Lower lobe of right lung (tissue), 2 donors: ENCODE results near the gene SNCA. TPM values are rescaled to one million over a fixed set of nuclear protein-coding genes. Genes with fewer than 3 reads are reported as not detected.

Experiments used
- ATAC-seq, 2 donors: fragments of 200-7000 bp; cut with Tn5 transposase; one replicate each; pipeline ENCODE4 v1.9.1; 2020 to 2022; ENCODE audit warnings: mild to moderate bottlenecking in 2 of 2, moderate library complexity in 2 of 2
- DNase-seq: peaks from one replicate; pipeline ENCODE4 v3.0.0-alpha.2; 2020
- H3K27ac ChIP-seq: fragments of 200-600 bp; one replicate; pipeline ENCODE4 v1.8.0; 2022
- H3K27me3 ChIP-seq: fragments of 200-600 bp; one replicate; pipeline ENCODE4 v1.8.0; 2022; ENCODE audit warnings: low read depth
- H3K36me3 ChIP-seq: fragments of 200-600 bp; one replicate; pipeline ENCODE4 v1.8.0; 2022; ENCODE audit warnings: mild to moderate bottlenecking
- H3K4me1 ChIP-seq: fragments of 200-600 bp; one replicate; pipeline ENCODE4 v1.8.0; 2022
- H3K4me3 ChIP-seq: fragments of 200-600 bp; one replicate; pipeline ENCODE4 v1.8.0; 2022; ENCODE audit warnings: mild to moderate bottlenecking
- H3K9me3 ChIP-seq: fragments of 200-600 bp; one replicate; pipeline ENCODE4 v1.8.0; 2022
- CTCF ChIP-seq: fragments of 200-600 bp; IDR thresholded peaks from one replicate; pipeline ENCODE4 v1.8.0; 2022; ENCODE audit warnings: antibody characterized with exemption, mild to moderate bottlenecking
- intact Hi-C: fragments of 100-400 bp; cut with DNase I; formaldehyde crosslinking; loops from one replicate; pipeline ENCODE4 v1.11.0; 2022
- total RNA-seq: library from RNA; stranded (reverse); fragmentation: NEBNext Ultra II Directional; extraction: Animal tissue kit (Norgen Biotek cat#: 25700); gene quantifications from one replicate; pipeline ENCODE4 v1.2.1, GENCODE V29; 2021
- donor health status: DM: no; HTN: yes; CAD: no; lungs with severe emphysema.

The SNCA gene
- total RNA-seq, 1 donor from 2014 or later, result 7.8 TPM

GRCh38 chr4:89820010-89820409 is 17.0 kb downstream of the SNCA start:
- H3K9me3 ChIP-seq, result no peaks in the 10 kb centered on the region
- no peaks in the 10 kb centered on the region for H3K36me3 ChIP-seq
- H3K4me3 ChIP-seq, result no peak overlapping the region
- TF ChIP-seq CTCF, result no peak
- no peak overlapping the region for H3K27ac ChIP-seq
- DNase-seq, result no peak
- ATAC-seq, result no peak
- intact Hi-C loops, result no loop called here
- H3K4me1 ChIP-seq, result no peaks in the 10 kb centered on the region
- H3K27me3 ChIP-seq, result no peaks in the 10 kb centered on the region

GRCh38 chr4:89814362-89814761 is 22.6 kb downstream of the SNCA start:
- H3K9me3 ChIP-seq, result no peaks in the 10 kb centered on the region
- H3K27me3 ChIP-seq, result no peaks in the 10 kb centered on the region
- no peaks in the 10 kb centered on the region for H3K36me3 ChIP-seq
- ATAC-seq (no peak), DNase-seq (no peak)
- H3K4me3 ChIP-seq, result no peak overlapping the region
- TF ChIP-seq CTCF, result no peak
- no peaks in the 10 kb centered on the region for H3K4me1 ChIP-seq
- intact Hi-C loops, result no loop called here
- H3K27ac ChIP-seq, result no peak overlapping the region

GRCh38 chr4:89813197-89813596 is 23.8 kb downstream of the SNCA start:
- intact Hi-C loops, result no loop called here
- no peak for TF ChIP-seq CTCF

GRCh38 chr4:89807441-89808140 is 29.4 kb downstream of the SNCA start:
- DNase-seq (no peak), ATAC-seq (no peak)
- no peak overlapping the region for H3K4me3 ChIP-seq
- no peaks in the 10 kb centered on the region for H3K36me3 ChIP-seq
- intact Hi-C loops, result no loop called here
- no peaks in the 10 kb centered on the region for H3K9me3 ChIP-seq
- H3K27me3 ChIP-seq, result no peaks in the 10 kb centered on the region
- no peak overlapping the region for H3K27ac ChIP-seq
- no peak for TF ChIP-seq CTCF
- H3K4me1 ChIP-seq, result no peaks in the 10 kb centered on the region

More at GRCh38 chr4:89813197-89813596, 23.8 kb downstream of the SNCA start:
- ATAC-seq (no peak), DNase-seq (no peak)
- H3K27me3 ChIP-seq, result no peaks in the 10 kb centered on the region
- H3K27ac ChIP-seq, result no peak overlapping the region
- no peaks in the 10 kb centered on the region for H3K4me1 ChIP-seq
- no peak overlapping the region for H3K4me3 ChIP-seq
- H3K36me3 ChIP-seq, result no peaks in the 10 kb centered on the region
- H3K9me3 ChIP-seq, result no peaks in the 10 kb centered on the region

- Histone ChIP-seq H3K27me3 (no peaks in the 10 kb centered on the region), H3K4me3 (no peak overlapping the region), H3K27ac (no peak overlapping the region), H3K36me3 (no peaks in the 10 kb centered on the region), H3K4me1 (no peaks in the 10 kb centered on the region), H3K9me3 (no peaks in the 10 kb centered on the region)
- ATAC-seq, result no peak
- TF ChIP-seq CTCF, result no peak
- intact Hi-C loops, result no loop called here
- DNase-seq, result no peak
Observed at GRCh38 chr4:89805297-89805696, 31.7 kb downstream of the SNCA start.
